DMS 273 (cell line): ENCODE results near the gene QRFP.

ENCODE experiments used
- DNase-seq: peaks from one replicate; lab custom pipeline; 2025; ENCODE audit not compliant: unreplicated experiment; lab: John Stamatoyannopoulos, UW

Gene QRFP

DNA sequence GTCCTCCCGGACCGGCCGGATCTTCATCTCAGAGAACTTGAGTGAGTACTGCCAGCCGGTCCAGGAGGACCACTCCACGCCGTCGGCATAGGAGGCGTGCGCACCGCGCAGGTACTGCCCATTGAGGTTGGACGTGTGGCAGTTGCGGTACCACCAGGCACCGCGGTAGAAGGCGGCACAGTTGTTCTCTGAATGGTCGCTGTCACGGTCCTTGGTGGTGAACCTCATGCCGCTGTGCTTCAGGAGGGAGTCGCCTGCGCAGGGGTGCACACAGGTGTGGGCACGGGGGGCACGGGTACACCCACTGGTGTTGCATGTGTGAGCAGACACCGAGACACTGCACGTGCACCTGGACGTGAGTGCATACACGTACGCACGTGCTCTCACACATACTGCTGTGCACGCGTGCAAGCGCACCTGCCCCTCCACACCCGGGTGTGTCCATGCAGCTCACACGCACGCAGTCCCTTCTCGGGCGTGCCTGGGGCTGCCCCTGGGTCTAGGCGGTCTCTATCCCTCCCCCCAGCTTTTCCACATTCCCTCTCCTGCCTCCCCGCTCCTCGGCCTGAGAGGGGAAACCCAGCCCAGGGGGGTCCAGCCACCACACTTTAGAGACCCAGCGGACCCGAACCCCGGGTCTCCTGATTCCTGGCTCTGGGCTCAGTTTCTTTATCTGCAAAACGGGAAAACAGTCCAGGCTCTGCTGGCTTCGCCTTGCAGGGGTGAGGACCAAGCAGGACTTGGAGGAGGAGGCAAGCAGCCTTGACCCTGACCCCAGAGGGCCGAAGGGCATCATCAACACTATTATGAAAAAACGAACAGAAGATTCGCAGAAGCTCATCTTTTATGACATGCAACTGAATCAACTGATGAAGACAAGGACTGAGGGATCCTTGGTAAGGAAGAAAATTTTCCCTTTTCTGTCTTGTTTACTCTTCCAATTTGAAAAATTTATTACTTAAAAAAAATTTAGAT is 7.7 kb upstream of the QRFP start:
- no peak for DNase-seq

DNA sequence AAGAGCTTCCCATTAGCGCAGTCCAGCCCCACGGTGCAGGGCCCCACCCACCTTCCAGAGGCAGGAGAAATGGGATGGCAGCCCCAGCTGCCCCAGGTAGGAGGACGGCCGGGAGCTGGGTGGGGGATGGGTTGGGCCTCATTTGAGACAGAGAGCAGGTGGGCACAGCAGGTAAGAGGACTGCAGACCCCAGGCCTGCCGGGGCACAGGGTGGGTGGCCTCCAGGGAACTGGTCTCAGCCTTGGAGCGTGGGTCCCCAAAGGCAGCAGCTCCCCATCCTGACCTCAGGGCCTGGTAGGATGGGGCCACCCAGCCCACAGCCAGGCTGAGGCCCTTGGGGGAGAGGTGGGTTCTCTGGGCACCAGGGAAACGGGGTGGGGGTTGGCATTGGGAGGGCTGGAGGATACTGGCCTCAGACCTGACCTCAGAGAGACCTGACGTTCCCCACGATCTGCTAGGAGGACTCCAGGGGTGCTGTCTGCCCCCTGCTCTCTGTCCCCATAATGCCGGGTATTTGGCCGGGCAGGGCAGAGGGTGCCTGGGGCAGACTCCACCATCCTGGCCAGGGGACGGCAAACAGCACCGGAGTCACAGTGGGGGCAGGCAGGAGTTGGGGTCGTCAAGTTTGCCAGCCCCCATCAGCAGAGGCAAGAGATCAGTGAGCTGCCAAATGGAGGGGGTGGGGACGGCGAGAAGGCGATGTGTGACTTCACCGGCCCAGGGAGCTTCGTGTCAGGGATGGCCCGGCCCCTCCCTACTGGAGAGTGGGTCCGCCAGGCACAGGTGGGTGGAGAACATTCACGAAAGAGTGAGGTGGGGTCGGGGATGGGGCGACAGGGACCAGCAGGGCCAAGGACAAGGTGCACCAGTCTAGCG is 6.8 kb upstream of the QRFP start:
- DNase-seq, result no peak

DNA sequence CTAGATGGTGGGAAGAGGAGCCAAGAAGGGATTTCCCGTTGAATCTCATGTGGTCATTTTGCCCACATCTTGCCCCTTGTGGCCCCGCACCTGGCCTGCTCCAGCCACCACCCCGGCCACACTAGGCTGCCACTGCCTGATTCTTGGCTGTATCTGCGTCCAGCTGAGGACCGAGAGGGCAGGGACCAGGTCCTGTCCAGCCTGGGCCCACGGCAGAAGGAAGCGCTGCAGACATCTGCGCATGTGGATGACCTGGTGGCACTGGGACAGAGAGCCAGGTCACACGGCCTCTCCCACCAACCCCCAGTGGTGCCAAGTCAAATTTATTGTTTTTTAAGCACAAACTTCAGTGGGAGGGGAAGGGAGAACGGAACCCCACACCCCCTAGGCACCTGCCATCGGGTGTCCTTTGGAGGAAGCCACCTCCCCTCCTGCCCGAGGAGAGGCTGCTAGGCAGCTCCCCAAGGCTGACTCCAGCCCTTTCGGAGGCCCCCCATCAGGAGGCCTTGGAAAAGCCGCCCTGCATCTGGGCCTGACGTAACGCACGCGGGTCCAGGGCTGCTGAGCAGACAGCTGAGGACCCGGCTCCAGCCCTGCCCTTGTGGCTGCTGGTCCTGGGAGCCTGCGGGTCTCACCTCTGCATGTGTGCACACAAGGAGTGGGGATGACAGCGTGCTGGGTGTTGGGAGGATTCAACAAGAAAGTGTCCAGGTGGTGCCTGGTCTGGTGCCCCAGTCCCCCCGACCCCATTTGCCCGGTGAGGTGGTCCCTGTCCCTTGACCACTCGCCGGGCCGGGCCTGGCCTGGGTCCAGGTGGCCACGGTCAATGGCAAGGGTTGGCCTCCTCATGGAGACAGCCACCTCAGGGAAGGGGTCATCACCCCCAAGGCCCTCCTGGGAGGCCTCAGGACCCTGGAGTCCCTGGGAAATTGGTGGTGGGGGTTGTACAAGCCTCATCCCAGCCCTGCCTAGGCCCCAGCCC is 5.9 kb upstream of the QRFP start:
- DNase-seq, result no peak

- peak; percentile 34 for DNase-seq
Observed at GRCh38 chr9:130901498-130902203, 5.0 kb upstream of the QRFP start.

DNA sequence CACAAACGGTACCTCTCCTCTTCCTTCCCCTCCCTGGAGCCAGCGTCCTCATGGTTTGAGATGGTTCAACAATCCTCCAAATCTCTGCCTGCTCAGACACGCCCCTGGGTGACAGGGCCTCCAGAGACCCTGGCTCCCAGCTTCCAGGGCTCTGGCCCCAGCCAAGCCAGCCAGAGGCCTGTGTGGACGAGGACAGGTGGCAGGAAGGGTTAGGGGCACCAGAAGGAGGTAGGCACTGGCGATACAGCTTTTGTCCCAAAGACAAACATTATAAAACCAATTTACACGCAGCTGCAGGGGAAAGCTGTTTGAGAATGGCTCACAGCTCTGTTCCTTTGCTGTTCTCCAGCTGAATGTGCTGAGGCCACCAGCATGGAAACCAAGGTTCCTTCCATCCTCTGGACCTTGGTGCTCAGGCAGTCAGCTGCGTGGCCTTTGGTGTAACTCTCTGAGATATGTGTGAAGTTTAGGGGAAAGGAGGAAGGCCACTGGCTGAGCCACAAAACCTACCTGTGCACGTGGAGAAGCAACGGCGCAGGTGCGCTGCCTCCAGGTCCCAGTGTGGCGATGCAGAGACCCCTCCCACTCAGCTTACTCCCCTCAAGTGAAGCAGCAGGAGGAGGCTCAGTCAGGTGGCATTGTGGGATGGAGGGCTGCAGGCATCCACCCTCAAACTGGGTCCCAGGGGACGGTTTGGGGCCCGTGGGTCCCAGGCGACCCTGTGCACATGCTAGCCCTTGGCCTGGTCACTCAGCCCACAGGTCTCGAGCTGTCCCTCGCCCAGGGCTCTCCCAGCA is 4.3 kb upstream of the QRFP start:
- no peak for DNase-seq

GRCh38 chr9:130899051-130899748 is 2.6 kb upstream of the QRFP start:
- DNase-seq, result no peak

DNA sequence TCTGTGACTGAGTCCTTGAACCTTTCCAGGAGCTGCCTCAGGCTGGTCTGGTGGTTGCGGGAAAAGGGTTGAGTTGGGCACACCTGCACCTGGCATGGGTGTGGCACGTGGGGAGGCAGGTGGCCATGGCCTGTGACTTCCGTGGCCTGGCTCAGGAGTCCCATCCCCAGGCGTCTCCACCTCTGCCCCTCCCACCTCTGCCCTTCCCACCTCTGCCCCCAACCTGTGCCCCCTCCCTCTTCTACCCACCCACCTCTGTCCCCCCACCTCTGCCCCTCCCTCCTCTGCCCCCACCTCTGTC is 1.9 kb upstream of the QRFP start:
- DNase-seq, result no peak

- DNase-seq, result peak; percentile 55
Observed at GRCh38 chr9:130897848-130898551, 1.4 kb upstream of the QRFP start.

GRCh38 chr9:130897105-130897751 is 616 bp upstream of the QRFP start:
- DNase-seq, result no peak

GRCh38 chr9:130895481-130896232 is 955 bp downstream of the QRFP start:
- no peak for DNase-seq

DNA sequence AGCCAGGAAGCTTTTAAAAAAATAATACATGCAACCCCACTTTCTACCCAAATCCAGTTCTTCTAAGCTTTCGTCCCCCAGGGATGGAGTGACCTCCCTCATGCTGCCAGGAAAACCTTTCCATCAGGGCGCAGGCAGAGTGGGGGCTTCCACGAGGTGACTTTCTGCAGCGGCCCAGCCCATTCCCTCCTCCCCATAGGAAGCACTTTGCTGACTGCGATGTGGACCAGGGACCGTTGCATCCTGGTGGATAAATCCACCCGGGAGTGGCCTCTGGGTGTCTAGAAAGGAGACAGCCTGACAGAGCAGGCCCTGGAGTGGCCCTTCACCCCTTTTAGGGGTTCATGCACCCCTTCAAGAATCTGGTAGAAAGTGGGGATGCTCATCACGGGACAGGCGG is 1.6 kb downstream of the QRFP start:
- no peak for DNase-seq

GRCh38 chr9:130894546-130894945 is 2.1 kb downstream of the QRFP start:
- DNase-seq, result peak; percentile 41

- no peak for DNase-seq
Observed at GRCh38 chr9:130893341-130894101, 3.1 kb downstream of the QRFP start.

DNA sequence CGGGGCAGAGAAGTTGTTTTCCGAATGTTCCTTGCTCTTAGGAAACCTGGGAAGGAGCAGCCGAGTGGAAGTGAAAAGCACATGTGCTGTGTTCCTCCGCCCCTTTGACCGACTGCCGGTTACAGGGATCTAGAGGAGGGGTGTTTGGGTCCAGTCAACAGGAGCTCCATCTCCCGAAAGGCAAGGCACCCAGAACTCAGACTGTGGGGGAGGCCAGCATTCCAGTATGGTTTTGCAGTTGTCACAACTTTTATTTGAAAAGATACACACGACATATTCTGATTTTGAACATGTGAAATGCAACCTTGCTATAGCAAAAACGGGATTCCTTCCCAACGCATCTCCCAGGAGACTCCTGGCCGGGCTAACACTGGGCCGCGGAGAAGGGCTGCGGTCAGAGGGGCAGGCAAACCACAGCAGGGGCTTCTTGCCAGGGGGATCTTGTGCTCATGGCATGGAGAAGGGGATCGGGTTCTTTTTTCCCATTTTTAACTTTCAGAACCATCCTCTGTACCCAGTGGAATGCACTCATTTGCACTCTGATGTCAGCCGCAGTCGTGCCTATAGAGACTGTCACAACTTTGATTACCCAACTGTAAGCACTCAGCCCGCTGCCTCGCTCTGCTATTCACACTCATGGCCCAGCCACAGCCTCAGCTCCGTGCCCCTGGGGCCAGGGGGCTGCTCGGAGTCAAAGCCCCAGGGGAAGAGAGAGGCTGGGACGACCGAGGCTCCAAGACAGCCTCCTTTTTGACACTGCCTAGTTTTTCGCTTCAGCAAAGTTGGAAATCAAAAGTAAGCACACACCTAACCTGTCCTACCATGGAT is 3.9 kb downstream of the QRFP start:
- DNase-seq, result no peak

GRCh38 chr9:130891688-130892476 is 4.7 kb downstream of the QRFP start:
- peak; percentile 28 for DNase-seq
